HCT116 (cell line): ENCODE measurements around the gene NR4A1. TPM values are rescaled to one million over a fixed set of nuclear protein-coding genes. Genes with fewer than 3 reads are reported as not detected.

Experiments
- ATAC-seq: fragments of 200-7000 bp; cut with Tn5 transposase; 2 replicates; pipeline ENCODE4 v1.9.1; 2020; ENCODE audit warnings: mild to moderate bottlenecking, moderate library complexity
- BruUV-seq: library from RNA; stranded (reverse); fragments of 400-500 nt; replicated peaks from 2 replicates; lab custom pipeline; 2021; lab: Mats Ljungman, UMichigan
- CTCF ChIA-PET: fragments of 300-600 bp; sonication (Branson Sonifier 250); formaldehyde crosslinking; loops from one replicate; lab custom pipeline; 2021; ENCODE audit warnings: antibody characterized with exemption; lab: Charles Lee
- POLR2A ChIA-PET: fragments of 300-600, 350-600 bp; sonication (Branson Sonifier 250); formaldehyde crosslinking; loops from one replicate; lab custom pipeline; 2021; ENCODE audit warnings: antibody characterized with exemption; lab: Charles Lee
- RAD21 ChIA-PET, 2 experiments: fragments of 300-600 bp; sonication (Branson Sonifier 250); formaldehyde crosslinking; loops; one replicate each; lab custom pipeline; 2023; ENCODE audit warnings: low total read pairs in 2 of 2; ENCODE audit not compliant: uncharacterized antibody in 2 of 2, unreplicated experiment in 2 of 2, low non-redundant PET in 1 of 2; lab: Charles Lee
- DNase-seq: peaks from one replicate; pipeline ENCODE4 v3.0.0-alpha.2; 2010; ENCODE audit warnings: low read depth, low spot score
- H2AFZ ChIP-seq: fragments of 200-600 bp; shearing (Covaris generic), sonication (generic); 2 replicates; pipeline ENCODE4 v1.6.1; 2017; ENCODE audit warnings: low read depth, mixed run types, mixed read lengths, antibody characterized with exemption, low read length; ENCODE audit not compliant: poor library complexity, severe bottlenecking
- H3K27ac ChIP-seq: 2 replicates; pipeline ENCODE4 v1.5.1; 2012; ENCODE audit warnings: low read depth, low read length
- H3K27me3 ChIP-seq: fragments of 200-600 bp; sonication (generic); 2 replicates; pipeline ENCODE4 v1.6.1; 2016; ENCODE audit warnings: mixed run types, low read length, mixed read lengths; ENCODE audit not compliant: insufficient read depth
- H3K36me3 ChIP-seq, 2 experiments: fragments of 200-500 bp in 1 of 2; fragments of 200-600 bp in 1 of 2; sonication (Bioruptor generic) in 1 of 2; sonication (generic) in 1 of 2; 2 replicates each; pipeline versions ENCODE4 v1.5.1 to v1.6.1; 2014 to 2016; ENCODE audit warnings: low read length in 2 of 2, inconsistent platforms in 1 of 2, mixed read lengths in 1 of 2, mixed run types in 1 of 2; ENCODE audit not compliant: insufficient read depth in 2 of 2, control insufficient read depth in 1 of 2
- H3K4me1 ChIP-seq, 2 experiments: fragments of 200-600 bp in 1 of 2; sonication (generic) in 1 of 2; 2 replicates each; pipeline versions ENCODE4 v1.5.1 to v1.6.1; 2012 to 2017; ENCODE audit warnings: low read length in 2 of 2, inconsistent platforms in 1 of 2, mild to moderate bottlenecking in 1 of 2, mixed read lengths in 1 of 2, mixed run types in 1 of 2, moderate library complexity in 1 of 2; ENCODE audit not compliant: insufficient read depth in 2 of 2, control insufficient read depth in 1 of 2
- H3K4me2 ChIP-seq: fragments of 200-600 bp; sonication (generic); 2 replicates; pipeline ENCODE4 v1.6.1; 2017; ENCODE audit warnings: mixed run types, low read length, mixed read lengths
- H3K4me3 ChIP-seq, 2 experiments: fragments of 200-600 bp in 1 of 2; sonication (generic) in 1 of 2; replicated peaks in 1 of 2; 2 replicates each; pipeline ENCODE4 v1.5.1; 2011 to 2016; ENCODE audit warnings: low read length in 2 of 2, control low read depth in 1 of 2, low read depth in 1 of 2, mild to moderate bottlenecking in 1 of 2, mixed read lengths in 1 of 2, mixed run types in 1 of 2
- H3K79me2 ChIP-seq: fragments of 200-600 bp; sonication (generic); 2 replicates; pipeline ENCODE4 v1.6.1; 2017; ENCODE audit warnings: mild to moderate bottlenecking, mixed run types, low read length, moderate library complexity, mixed read lengths; ENCODE audit not compliant: insufficient read depth
- H3K9ac ChIP-seq: fragments of 200-600 bp; sonication (generic); 2 replicates; pipeline ENCODE4 v1.6.1; 2016; ENCODE audit warnings: low read length, mixed read lengths
- H3K9me2 ChIP-seq: fragments of 200-600 bp; sonication (generic), shearing (Covaris generic); 2 replicates; pipeline ENCODE4 v1.6.1; 2017; ENCODE audit warnings: mixed run types, mild to moderate bottlenecking, moderate library complexity; ENCODE audit not compliant: insufficient read depth
- H3K9me3 ChIP-seq, 2 experiments: fragments of 200-500 bp in 1 of 2; fragments of 200-600 bp in 1 of 2; sonication (Bioruptor generic) in 1 of 2; sonication (generic) in 1 of 2; 2 replicates each; pipeline ENCODE4 v1.6.1; 2014 to 2017; ENCODE audit warnings: low read length in 2 of 2, mixed read lengths in 2 of 2, inconsistent platforms in 1 of 2, low read depth in 1 of 2, mild to moderate bottlenecking in 1 of 2, mixed run types in 1 of 2, moderate library complexity in 1 of 2; ENCODE audit not compliant: control insufficient read depth in 1 of 2, insufficient read depth in 1 of 2
- H4K20me1 ChIP-seq: fragments of 200-600 bp; sonication (generic), shearing (Covaris generic); 2 replicates; pipeline ENCODE4 v1.6.1; 2017; ENCODE audit warnings: mixed run types, mild to moderate bottlenecking, moderate library complexity; ENCODE audit not compliant: insufficient read depth
- ELF1 ChIP-seq: IDR thresholded peaks from 2 replicates; pipeline ENCODE4 v1.6.1; 2012; ENCODE audit warnings: low read depth, borderline replicate concordance
- EZH2phosphoT487 ChIP-seq: fragments of 200-600 bp; IDR thresholded peaks from 2 replicates; pipeline ENCODE4 v1.6.1; 2018; ENCODE audit warnings: antibody characterized with exemption, borderline replicate concordance
- JUND ChIP-seq: IDR thresholded peaks from 2 replicates; pipeline ENCODE4 v1.6.1; 2012
- RAD21 ChIP-seq: IDR thresholded peaks from 2 replicates; pipeline ENCODE4 v1.6.1; 2012; ENCODE audit warnings: low read depth, mild to moderate bottlenecking
- SRF ChIP-seq: IDR thresholded peaks from 2 replicates; pipeline ENCODE4 v1.6.1; 2012; ENCODE audit warnings: low read depth
- intact Hi-C: fragments of 100-400 bp; cut with micrococcal nuclease; formaldehyde crosslinking; loops from 2 replicates; pipeline ENCODE4 v1.10.0; 2022
- total RNA-seq: library from RNA; stranded (reverse); gene quantifications from one replicate; pipeline ENCODE4 v1.2.1, GENCODE V29; 2021; ENCODE audit not compliant: unreplicated experiment
- TF ChIP-seq, protein P1 (sequence below): IDR thresholded peaks from 2 replicates; pipeline ENCODE4 v1.6.1; 2012; ENCODE audit warnings: low read depth
- TF ChIP-seq, protein P2 (sequence below), 3 experiments: fragments of 200-600 bp in 1 of 3; sonication (generic) in 1 of 3; IDR thresholded peaks in 2 of 3; conservative IDR thresholded peaks in 1 of 3; 2 replicates each; pipeline ENCODE4 v1.5.1; 2012 to 2017; ENCODE audit warnings: low read depth in 2 of 3, low read length in 2 of 3, antibody characterized with exemption in 1 of 3, borderline replicate concordance in 1 of 3, control low read depth in 1 of 3, mild to moderate bottlenecking in 1 of 3, mixed read lengths in 1 of 3, mixed run types in 1 of 3, moderate library complexity in 1 of 3; ENCODE audit not compliant: insufficient read depth in 1 of 3

Gene NR4A1
- total RNA-seq, 1 experiment from 2014 or later: 35.3 TPM

DNA sequence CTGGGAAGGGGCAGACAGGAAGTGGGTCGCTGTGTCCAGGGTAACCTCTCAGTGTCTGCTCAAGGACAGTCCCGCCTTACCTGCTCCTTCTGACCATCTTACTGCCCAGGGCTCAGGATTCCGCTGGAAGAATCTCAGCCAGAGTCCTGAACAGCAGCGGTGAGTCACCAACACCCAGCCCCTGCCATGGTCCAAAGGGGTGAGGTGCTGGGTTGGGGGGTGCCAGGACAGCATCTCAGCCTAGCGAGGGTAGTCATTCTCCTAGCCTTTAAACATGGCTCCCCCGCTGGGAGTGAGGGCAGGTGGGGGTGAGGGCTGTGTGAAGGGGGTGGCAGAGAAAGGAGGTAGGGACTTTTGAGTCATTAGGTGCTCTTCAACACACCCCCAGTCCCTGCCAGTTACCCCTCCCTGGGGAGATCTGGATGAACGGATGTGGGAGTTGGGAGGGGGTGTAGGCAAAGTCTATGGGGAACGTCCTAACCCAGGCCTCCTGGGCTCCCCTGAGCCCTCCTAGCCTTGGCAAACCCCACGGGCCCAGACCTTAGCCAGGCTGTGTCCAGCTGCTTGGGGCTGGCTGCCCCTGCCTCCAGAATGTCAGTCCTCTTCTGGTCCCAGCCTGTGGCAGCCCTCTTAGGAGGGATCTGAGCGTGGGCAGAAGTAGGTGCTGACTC is 42.0 kb upstream of the NR4A1 start:
- no peak overlapping the region for H3K4me2 ChIP-seq
- H4K20me1 ChIP-seq: no peaks in the 10 kb centered on the region
- H3K36me3 ChIP-seq: no peaks in the 10 kb centered on the region
- ATAC-seq (no peak), DNase-seq (no peak)
- BruUV-seq: no TSS peak
- H3K9me3 ChIP-seq: no peaks in the 10 kb centered on the region
- no peak overlapping the region for H3K9ac ChIP-seq
- H3K27me3 ChIP-seq: no peaks in the 10 kb centered on the region
- no peaks in the 10 kb centered on the region for H3K79me2 ChIP-seq
- ChIA-PET RAD21 (no interaction called here), CTCF (no interaction called here), POLR2A (interaction anchor here (1.1 kb wide), 1 partner anchor 16 kb away, joined by 4 read pairs; no protein-coding TSS in a partner anchor)
- no peak overlapping the region for H2AFZ ChIP-seq
- H3K27ac ChIP-seq: no peak overlapping the region
- H3K4me3 ChIP-seq: no peak overlapping the region
- H3K4me1 ChIP-seq: peaks cover 0 to 2% of the 10 kb centered on the region in 2 experiments; a peak in 2 of 4 replicates
- intact Hi-C loops: no loop called here
- no peak for TF ChIP-seq EZH2phosphoT487
- no peak for TF ChIP-seq RAD21
- TF ChIP-seq ELF1: no peak
- no peak for TF ChIP-seq JUND
- TF ChIP-seq, protein P1, sequence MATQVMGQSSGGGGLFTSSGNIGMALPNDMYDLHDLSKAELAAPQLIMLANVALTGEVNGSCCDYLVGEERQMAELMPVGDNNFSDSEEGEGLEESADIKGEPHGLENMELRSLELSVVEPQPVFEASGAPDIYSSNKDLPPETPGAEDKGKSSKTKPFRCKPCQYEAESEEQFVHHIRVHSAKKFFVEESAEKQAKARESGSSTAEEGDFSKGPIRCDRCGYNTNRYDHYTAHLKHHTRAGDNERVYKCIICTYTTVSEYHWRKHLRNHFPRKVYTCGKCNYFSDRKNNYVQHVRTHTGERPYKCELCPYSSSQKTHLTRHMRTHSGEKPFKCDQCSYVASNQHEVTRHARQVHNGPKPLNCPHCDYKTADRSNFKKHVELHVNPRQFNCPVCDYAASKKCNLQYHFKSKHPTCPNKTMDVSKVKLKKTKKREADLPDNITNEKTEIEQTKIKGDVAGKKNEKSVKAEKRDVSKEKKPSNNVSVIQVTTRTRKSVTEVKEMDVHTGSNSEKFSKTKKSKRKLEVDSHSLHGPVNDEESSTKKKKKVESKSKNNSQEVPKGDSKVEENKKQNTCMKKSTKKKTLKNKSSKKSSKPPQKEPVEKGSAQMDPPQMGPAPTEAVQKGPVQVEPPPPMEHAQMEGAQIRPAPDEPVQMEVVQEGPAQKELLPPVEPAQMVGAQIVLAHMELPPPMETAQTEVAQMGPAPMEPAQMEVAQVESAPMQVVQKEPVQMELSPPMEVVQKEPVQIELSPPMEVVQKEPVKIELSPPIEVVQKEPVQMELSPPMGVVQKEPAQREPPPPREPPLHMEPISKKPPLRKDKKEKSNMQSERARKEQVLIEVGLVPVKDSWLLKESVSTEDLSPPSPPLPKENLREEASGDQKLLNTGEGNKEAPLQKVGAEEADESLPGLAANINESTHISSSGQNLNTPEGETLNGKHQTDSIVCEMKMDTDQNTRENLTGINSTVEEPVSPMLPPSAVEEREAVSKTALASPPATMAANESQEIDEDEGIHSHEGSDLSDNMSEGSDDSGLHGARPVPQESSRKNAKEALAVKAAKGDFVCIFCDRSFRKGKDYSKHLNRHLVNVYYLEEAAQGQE: no peak
- TF ChIP-seq, protein P2, sequence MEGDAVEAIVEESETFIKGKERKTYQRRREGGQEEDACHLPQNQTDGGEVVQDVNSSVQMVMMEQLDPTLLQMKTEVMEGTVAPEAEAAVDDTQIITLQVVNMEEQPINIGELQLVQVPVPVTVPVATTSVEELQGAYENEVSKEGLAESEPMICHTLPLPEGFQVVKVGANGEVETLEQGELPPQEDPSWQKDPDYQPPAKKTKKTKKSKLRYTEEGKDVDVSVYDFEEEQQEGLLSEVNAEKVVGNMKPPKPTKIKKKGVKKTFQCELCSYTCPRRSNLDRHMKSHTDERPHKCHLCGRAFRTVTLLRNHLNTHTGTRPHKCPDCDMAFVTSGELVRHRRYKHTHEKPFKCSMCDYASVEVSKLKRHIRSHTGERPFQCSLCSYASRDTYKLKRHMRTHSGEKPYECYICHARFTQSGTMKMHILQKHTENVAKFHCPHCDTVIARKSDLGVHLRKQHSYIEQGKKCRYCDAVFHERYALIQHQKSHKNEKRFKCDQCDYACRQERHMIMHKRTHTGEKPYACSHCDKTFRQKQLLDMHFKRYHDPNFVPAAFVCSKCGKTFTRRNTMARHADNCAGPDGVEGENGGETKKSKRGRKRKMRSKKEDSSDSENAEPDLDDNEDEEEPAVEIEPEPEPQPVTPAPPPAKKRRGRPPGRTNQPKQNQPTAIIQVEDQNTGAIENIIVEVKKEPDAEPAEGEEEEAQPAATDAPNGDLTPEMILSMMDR (IDR thresholded peaks at IDR 0.05 in 2 of 3, conservative IDR thresholded peaks at IDR 0.05 in 1 of 3; ENCODE audit: borderline replicate concordance in 1 of 3, insufficient read depth in 1 of 3, low read depth in 2 of 3, low read length in 2 of 3): no peak
- no peak for TF ChIP-seq SRF
- no peaks in the 10 kb centered on the region for H3K9me2 ChIP-seq
